Left hindlimb (tissue), 1 donor: ENCODE data around the gene SLC38A10.
"Not testable (repeated sequence)": the region's sequence is repeated elsewhere in the genome, so short reads cannot be mapped to it uniquely, and the experiment has no call there.

Source experiments
- DNase-seq: peaks from one replicate; pipeline ENCODE4 v3.0.0-alpha.2; 2018

The SLC38A10 gene

GRCh38 chr17:81310949-81311550 is 15.9 kb upstream of the SLC38A10 start:
- DNase-seq, result no peak

DNA sequence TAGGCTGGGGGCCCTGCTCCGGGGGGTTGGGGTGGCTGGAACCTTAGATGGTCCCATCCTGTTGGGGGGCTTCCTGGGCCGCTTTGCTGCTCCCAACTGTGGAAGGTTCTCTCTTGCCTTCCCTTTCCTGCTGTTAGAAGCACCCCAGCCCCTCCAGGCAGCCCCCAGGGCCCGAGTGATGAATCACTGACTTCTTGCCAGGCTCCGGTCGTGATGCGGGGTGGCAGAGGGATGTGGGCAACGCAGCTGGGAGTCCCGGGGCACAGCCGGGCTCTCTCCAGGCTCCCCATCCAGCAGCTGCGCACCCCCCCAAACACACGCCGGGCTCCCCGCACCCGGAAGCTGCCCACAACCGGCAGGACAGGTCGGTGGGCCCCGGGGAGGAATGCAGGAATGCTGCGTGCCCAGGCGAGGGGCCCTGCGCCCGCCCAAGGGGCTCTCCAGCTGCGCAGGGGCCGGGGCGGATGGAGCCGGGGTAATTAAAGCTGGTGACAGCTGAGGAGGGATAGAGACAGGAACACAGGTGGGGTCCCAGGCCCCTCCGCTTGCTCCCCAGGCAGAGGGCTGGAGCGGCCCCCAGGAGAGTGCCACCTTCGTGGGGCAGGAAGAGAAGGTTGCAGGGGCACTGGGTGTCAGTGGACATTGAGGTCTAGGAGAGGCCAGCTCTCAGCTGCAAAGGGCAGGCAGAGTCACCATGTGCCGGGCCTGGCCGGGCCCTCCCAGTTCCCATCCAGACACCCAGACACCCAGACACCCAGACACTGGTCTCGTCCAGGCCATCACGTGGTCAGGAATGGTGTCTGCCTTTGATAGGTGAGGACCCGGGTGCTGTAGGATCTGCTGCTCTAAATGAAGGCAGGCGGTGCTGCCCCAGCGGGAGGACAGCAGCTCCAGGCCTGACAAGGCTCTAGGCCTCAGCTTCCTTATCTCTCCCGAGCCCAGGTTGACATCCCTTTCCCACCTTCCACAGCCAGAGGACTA is 15.0 kb upstream of the SLC38A10 start:
- no peak for DNase-seq

DNA sequence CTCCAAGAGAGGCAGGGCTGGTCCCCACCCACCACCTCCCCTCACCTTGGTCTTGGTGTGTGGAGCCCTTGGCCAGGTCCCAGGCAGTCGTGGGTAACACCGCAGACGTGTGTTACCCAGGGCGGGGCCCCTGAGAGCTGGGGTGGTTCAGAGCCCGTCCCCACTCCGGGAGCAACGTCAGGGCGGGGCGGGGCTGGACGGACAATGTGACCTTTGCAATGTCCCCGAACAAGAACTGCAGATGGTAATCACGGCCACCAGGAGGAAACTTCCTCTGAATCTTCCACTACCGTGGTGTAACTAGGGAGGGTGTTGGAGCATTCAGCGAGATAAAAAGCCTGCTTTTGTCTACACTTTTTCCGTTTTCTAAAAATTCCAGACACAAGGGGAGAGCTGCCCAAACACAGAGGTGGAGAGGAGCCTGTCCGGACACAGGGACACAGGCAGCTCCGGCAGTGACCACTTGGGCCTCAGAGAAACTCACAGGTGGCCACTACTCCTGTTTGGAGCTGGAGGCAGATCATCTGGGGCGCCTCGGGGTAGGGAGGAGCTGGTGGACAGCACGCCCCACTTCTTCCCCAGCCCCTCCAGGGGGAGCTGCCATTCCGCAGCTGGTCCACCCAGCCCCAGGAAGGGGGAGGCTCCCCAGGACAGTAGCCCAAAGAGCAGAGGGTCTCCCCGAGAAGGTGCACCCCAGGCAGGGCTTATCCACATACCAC is 14.2 kb upstream of the SLC38A10 start:
- DNase-seq, result peak; percentile 80

- DNase-seq, result not testable (repeated sequence)
Measured at GRCh38 chr17:81308784-81309139, 13.7 kb upstream of the SLC38A10 start.

DNA sequence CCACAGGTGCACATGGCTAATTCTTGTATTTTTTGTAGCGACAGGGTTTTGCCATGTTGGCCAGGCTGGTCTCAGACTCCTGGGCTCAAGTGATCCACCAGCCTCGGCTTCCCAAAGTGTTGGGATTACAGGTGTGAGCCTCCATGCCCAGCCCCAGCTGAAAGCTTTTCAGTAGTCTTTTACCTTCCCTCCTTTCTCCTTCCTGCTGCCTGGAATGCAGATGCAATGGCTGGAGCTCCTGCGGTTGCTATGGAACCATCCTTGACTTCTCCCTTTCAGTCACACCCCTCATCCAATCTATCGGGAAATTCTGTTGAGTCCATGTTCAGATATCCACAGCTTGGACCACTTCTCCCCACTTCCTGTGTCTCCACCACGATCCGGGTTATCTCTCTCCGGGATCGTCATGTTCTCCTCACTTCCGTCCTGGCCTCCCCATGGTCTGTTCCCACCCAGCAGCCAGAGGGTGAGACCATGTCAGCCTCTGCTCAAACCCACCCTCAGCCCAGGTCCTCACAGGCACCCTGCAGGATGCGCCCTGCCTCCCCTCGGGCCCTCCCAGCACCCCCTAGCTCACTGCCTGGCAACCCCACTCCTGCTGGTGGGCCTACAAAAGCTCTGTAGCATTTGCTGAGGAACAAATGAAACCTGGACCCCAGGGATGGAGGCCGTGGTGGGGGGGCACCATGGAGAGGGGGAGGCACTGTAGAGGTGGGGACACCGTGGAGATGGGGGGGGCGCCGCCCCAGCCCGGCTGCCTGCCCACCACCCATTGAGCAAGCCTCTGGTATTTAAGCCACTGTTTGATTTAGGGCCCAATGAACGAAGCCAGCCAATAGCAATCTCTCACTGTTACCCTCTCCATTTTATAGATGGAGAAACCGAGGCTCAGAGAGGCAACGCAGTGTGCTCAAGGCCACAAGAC is 12.8 kb upstream of the SLC38A10 start:
- no peak for DNase-seq

DNA sequence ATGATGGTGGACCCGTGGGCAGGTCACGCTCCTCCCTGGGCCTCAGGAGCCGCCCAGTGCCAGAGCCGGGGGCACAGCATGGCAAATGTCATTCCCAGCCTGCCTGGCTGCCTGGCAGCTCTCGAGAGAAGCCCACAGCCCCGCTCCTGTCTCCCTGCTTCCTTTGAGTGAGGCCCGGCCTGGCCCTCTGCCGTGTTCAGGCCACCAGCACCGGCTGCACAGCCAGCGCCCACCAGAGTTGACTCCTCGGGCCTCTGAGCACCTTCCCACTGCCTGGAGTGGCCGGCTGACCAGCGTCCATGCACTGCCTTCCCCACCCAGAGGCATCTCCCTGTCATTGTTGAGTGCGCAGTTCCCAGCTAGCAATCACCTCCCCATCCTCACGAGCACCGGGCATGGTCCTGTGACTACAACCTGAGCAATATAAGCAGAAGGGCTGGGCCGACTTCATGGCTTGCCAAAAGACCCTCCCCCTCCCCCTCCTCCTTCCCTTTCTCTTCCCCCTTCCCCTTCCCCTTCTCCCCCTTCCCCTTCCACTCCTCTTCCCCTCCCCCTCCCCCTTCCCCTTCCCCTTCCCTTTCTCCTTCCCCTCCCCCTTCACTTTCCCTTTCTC is 11.9 kb upstream of the SLC38A10 start:
- no peak for DNase-seq

DNA sequence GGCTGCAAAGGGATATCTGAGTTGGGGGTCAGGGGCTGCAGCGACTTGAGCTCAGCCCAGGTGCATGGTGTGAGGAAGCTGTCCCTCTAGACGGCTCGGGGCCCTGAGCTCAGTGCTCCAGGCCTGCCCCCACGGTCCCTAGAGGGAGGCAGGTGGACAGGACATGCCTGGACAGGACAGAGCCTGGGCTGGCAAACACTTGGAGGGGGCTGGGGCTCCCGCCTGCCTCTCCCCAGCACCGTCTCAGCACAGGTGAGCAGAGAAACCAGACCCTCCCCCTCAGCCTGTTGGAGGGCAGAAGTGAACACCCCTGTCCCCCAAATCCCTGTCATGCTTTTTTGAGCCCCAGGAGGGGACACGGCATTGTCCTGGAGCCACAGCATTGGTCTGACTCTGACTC is 11.4 kb upstream of the SLC38A10 start:
- DNase-seq, result no peak

- DNase-seq, result no peak
Measured at GRCh38 chr17:81305051-81305630, 10.0 kb upstream of the SLC38A10 start.

- no peak for DNase-seq
Measured at GRCh38 chr17:81304196-81305015, 9.3 kb upstream of the SLC38A10 start.

DNA sequence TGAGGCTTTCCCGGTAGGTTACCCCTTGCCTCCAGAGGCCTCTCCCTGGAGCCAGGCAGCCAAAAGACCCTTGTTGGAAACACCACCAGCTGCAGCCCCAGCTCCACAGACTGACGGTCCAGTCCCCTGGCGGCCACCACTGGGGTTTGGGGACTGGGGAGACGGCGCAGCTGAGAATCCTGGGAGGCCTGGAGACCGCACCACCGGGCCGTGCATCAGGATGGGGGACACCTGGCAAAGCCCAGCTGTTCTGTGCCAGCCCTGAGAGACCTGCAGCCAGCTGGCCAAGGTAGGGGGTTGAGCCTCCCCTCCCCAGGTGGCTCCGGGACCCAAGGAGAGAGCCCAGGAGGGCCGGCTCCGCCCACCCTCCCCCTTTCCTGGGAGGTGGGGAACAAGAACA is 8.3 kb upstream of the SLC38A10 start:
- no peak for DNase-seq

- DNase-seq, result no peak
Measured at GRCh38 chr17:81302861-81303333, 7.8 kb upstream of the SLC38A10 start.

GRCh38 chr17:81302324-81302723 is 7.2 kb upstream of the SLC38A10 start:
- DNase-seq, result no peak

DNA sequence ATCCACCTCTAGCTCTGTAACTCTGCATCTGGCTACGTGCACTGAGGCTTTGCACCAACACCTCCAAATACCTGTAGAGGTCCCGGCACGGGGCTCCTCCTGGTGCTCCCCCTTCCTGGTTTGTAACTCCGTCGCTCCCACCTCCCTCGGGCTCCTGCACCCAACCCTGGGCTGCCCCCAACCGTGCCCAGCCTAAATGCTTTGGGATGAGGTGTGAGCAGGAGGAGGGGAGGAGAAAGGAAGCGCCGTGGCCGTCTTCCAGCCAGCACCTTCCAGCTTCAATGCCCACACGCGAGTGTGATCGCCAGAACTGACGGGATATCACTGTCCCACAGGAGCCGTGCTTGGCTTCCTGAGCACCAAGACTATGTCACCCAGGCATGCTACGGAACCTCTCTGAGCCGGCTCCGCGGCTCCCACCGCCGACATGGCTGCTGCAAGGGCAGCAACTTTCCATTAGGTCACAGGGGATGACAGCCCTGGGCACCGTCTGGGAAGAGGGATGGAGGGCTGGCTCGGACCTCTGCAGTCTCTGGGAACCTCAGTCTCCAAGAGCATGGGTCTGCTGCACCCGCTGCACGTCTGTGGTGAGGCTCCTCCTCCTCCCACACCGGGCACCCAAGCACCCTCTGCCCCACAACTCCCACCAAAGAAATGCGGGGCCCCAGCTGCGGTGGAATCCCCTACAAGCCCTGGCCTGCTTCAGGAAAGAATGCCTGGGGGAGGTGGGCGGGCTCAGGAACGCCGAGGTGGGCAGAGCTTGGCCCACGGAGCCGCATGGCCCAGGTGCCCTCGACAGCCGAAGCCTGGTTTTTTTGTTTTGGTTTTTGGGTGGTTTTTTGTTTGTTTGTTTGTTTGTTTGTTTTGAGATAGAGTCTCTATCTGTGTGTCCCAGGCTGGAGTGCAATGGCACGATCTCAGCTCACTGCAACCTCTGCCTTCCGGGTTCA is 6.4 kb upstream of the SLC38A10 start:
- no peak for DNase-seq

DNA sequence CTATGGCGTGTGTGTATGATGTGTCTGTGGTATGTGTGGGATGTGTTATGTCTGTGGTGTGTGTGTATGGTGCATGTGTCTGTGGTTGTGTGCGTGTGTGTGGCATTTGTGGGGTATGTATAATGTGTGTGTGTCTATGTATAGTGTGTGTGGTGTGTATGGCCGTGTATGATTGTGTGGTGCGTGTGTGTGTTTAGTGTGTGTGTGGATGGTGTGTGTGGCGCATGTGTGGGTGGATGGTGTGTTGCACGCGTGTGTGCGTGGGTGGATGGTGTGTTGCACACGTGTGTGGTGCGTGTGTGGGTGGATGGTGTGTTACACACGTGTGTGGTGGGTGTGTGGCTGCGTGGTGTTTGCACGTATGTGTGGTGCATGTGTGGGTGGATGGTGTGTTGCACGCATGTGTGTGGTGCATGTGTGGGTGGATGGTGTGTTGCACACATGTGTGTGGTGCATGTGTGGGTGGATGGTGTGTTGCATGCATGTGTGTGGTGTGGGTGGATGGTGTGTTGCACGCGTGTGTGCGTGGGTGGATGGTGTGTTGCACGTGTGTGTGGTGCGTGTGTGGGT is 5.6 kb upstream of the SLC38A10 start:
- no peak for DNase-seq

GRCh38 chr17:81299846-81300585 is 4.9 kb upstream of the SLC38A10 start:
- DNase-seq, result no peak

- DNase-seq, result no peak
Measured at GRCh38 chr17:81298991-81299738, 4.1 kb upstream of the SLC38A10 start.

- no peak for DNase-seq
Measured at GRCh38 chr17:81298325-81298990, 3.4 kb upstream of the SLC38A10 start.
